GM12801 (cell line): ENCODE data around the gene PKD2L1.

Source experiments
- TF ChIP-seq, protein P1 (sequence below): IDR thresholded peaks from one replicate; pipeline ENCODE4 v1.5.1; 2011; ENCODE audit warnings: control low read depth; ENCODE audit not compliant: insufficient read length; ENCODE audit errors: extremely low read depth

PKD2L1 gene

DNA sequence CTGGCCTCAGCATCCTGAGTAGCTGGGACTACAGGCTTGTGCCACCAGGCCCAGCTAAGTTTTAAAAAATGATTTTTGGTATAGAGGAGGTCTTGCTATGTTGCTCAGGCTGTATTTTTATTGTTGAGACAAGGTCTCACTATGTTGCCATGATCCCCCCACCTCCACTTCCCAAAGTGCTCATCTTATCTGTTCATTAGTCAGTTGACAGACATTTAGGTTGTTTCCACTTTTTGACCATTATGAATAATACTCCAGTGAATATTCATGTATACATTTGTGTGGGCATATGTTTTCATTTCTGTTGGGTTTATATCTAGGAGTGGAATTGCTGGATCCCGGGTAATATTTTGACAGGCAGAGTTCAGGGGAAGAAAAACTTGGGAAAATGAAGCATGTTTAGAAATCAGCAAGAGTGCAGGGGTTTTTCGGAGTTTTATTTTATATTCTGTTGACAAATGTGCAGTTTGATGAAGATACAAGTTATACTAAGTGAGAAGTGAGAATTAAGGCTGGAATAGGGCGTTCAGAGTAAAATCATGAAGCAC is 14.3 kb upstream of the PKD2L1 start:
- TF ChIP-seq, protein P1, sequence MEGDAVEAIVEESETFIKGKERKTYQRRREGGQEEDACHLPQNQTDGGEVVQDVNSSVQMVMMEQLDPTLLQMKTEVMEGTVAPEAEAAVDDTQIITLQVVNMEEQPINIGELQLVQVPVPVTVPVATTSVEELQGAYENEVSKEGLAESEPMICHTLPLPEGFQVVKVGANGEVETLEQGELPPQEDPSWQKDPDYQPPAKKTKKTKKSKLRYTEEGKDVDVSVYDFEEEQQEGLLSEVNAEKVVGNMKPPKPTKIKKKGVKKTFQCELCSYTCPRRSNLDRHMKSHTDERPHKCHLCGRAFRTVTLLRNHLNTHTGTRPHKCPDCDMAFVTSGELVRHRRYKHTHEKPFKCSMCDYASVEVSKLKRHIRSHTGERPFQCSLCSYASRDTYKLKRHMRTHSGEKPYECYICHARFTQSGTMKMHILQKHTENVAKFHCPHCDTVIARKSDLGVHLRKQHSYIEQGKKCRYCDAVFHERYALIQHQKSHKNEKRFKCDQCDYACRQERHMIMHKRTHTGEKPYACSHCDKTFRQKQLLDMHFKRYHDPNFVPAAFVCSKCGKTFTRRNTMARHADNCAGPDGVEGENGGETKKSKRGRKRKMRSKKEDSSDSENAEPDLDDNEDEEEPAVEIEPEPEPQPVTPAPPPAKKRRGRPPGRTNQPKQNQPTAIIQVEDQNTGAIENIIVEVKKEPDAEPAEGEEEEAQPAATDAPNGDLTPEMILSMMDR: no peak

DNA sequence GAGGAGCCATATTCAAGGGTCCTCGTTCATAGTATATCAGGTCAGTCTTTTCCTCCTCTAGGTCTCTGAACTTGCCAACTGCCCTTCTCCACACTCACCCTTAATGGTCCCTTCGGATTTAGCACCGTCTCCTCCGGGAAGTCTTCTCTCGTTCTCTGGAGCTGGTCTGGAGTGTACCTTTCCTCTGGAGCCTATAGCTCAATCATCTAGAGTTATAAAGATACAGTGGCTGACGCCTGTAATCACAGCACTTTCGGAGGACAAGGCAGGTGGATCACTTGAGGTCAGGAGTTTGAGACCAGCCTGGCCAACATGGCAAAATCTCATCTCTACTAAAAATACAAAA is 12.6 kb upstream of the PKD2L1 start:
- TF ChIP-seq, protein P1: no peak

DNA sequence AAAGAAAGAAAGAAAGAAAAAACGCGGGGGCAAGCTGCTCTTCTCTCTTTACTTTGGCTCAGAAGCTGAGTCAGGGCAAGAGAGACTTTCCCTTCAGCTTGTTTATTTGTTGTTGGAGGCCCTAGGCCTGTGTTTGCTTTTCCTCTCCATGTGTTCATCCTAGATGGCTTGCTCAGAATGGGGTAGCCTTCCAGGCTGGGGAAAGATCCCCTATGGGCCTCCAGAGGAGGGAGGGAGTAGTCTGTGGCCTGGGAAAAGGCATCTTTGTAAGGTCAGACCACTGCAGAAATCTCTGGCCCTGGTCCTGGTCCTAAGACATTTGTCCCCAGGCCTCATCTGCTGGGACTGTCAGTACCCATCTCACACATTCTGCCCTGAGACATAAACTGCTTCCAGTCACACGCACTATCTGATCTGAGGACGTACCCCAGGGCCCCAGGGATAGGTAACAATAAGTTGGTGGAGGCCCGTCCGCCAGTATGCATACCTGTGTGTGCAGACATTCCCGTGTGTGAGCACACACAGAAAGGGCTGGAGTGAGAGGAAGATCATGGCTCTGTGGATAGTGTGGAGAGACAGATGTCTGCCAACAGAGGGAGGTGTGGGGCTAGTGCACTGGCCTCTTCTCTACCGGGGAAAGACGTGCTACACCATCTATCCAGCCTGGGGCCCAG is 12.1 kb upstream of the PKD2L1 start:
- TF ChIP-seq, protein P1: no peak

DNA sequence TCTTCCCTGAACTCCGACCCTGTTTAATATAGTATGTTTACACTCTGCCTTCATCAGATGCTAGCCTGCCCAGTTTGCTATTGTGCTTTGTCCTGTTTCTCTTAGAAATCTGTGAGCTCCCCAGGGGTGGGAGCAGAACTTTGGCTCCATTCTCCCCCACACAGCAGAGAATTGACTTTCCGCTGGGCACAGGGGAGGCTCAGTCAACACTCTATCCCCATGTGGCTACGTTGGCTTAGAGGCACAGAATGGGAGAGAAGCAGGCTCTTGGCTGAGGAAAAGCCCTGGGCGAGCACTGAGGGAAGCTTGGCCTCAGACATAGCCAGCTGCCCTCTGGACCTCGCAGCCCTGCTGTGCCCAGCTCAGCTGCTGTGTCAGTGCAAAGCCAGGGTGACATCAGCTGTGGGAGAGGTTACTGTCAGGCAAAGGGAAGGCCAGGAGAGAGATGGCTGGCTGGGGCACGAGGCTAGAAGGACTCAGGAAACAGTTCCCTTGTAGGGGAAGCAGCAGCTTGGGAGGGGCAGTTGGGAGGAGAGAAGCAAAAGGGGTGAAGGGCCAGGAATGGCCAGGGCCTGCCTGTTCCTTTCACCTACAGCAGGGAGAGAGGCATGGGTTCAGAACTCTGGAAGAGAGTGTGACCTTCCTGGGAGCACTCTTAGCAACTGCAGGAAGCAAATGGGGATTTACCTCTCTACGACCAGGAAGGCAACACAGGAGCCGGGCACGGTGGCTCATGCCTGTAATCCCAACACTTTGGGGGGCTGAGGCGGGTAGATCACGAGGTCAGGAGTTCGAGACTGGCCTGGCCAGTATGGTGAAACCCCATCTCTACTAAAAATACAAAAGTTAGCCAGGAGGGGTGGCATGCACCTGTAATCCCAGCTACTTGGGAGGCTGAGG is 11.2 kb upstream of the PKD2L1 start:
- TF ChIP-seq, protein P1: no peak

DNA sequence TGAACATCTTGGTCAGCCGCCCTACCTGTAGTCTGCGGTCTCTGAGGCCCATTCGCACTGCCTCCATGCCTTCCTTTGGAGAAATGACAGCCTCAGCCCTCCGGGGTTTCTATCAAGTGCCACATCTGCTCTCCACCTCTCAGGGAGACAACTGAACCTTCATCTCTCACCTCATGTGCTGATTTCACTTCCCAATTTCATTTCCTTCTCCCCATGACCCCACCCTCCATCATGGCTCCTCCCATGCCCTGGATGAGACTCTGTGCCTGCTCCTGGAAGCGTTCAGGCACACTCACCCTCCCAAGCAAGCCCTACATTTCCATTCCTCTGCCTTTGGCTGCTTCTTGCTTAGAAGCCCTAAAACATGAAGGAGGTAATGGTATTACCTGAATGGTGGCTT is 9.2 kb upstream of the PKD2L1 start:
- TF ChIP-seq, protein P1: no peak

DNA sequence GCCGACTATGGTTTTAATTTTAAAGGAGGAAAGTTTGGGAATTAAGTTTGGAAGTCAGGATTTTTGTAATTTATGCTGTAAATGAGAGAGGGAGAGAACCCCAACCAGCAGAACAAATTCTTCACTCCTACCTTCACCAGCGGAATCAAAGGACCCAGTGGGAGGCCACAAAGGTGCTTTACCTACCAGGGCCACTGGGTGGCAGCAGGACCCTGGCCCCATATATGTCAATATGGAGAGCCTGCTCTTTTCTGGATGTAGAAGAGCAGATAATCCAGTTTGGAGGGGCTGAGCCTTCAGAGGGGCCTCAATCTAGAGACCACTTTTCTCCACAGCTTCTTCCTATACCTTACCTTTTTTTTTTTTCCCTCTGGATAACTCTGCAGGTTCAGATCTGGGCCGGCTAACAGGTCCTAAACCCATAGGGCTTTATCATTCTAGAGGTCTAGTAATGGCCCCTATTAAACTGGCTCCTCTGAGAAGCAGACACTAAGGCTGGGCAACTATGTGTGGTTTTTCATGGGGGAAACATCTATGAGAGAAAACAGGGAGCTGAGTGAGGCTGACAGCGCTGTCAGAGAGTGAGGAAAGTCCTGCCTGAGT is 8.5 kb upstream of the PKD2L1 start:
- TF ChIP-seq, protein P1: peak; percentile 69

DNA sequence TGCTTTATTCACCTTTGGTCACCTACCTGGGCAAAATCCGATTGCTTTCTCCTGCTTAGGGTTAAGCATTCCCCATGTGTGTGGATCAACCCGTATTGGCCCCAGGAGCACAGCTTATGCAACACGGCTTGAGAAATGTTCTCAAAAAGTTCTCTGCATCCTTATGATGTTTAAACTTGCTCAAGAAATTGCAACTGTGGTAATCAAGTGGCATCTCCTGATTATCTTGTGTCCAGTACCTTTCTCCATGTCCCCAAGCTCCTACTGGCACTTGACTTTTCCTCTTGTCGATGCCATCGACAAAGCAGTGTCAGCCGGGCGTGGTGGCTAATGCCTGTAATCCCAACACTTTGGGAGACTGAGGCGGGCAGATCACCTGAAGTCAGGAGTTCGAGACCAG is 4.7 kb upstream of the PKD2L1 start:
- TF ChIP-seq, protein P1: no peak
